ENCODE measurements around the gene NUTF2.

Gene NUTF2

GRCh38 chr16:67917852-67918236 lies 71.1 kb downstream of the NUTF2 start:
- no peak for DNase-seq (ENCODE audit: low spot score in 2 of 2)
- in situ Hi-C loops (cut with MboI; ENCODE audit: low sequenced_read_pairs) = no loop called here
- Histone ChIP-seq H3K27me3 (ENCODE audit: low read depth) (no peaks in the 10 kb centered on the region), H3K36me3 (replicated peaks) (peaks cover 2% of the 10 kb centered on the region; the same call in 1 of the 2 replicates), H3K4me1 (no peaks in the 10 kb centered on the region), H3K4me3 (no peak overlapping the region), H3K9me3 (no peaks in the 10 kb centered on the region)

GRCh38 chr16:67919622-67920221 lies 73.0 kb downstream of the NUTF2 start:
- Histone ChIP-seq H3K36me3 (replicated peaks) (peaks cover 10% of the 10 kb centered on the region), H3K9me3 (no peaks in the 10 kb centered on the region), H3K27me3 (ENCODE audit: low read depth) (no peaks in the 10 kb centered on the region), H3K4me3 (no peak overlapping the region), H3K4me1 (no peaks in the 10 kb centered on the region)
- DNase-seq (ENCODE audit: low spot score in 2 of 2) = no peak
- in situ Hi-C loops (cut with MboI; ENCODE audit: low sequenced_read_pairs) = no loop called here

Measured in HAP-1 (cell line).